NCI-H146 treated with DMSO at 0.1 percent for 48 hours (cell line): ENCODE data around the gene SUPT5H.
"Not testable (repeated sequence)": the region's sequence is repeated elsewhere in the genome, so short reads cannot be mapped to it uniquely, and the experiment has no call there.

Experiments
- DNase-seq: peaks from one replicate; lab custom pipeline; 2025; ENCODE audit not compliant: unreplicated experiment; lab: John Stamatoyannopoulos, UW

SUPT5H gene

GRCh38 chr19:39465956-39466747 lies 20.8 kb downstream of the SUPT5H start:
- DNase-seq, result no peak

- DNase-seq, result no peak
Observed at GRCh38 chr19:39467941-39468340, 22.6 kb downstream of the SUPT5H start.

GRCh38 chr19:39469036-39469435 lies 23.7 kb downstream of the SUPT5H start:
- DNase-seq, result no peak

GRCh38 chr19:39469567-39469966 lies 24.2 kb downstream of the SUPT5H start:
- no peak for DNase-seq

- no peak for DNase-seq
Observed at GRCh38 chr19:39470724-39471339, 25.4 kb downstream of the SUPT5H start.

GRCh38 chr19:39471756-39472536 lies 26.6 kb downstream of the SUPT5H start:
- DNase-seq, result no peak

- DNase-seq, result no peak
Observed at GRCh38 chr19:39472746-39473442, 27.5 kb downstream of the SUPT5H start.

GRCh38 chr19:39473443-39473960 lies 28.1 kb downstream of the SUPT5H start:
- no peak for DNase-seq

GRCh38 chr19:39474139-39474620 lies 28.8 kb downstream of the SUPT5H start:
- peak; percentile 34 for DNase-seq

GRCh38 chr19:39475748-39476147 lies 30.4 kb downstream of the SUPT5H start:
- no peak for DNase-seq

GRCh38 chr19:39479319-39479801 lies 34.0 kb downstream of the SUPT5H start:
- not testable (repeated sequence) for DNase-seq

GRCh38 chr19:39479916-39480315 lies 34.5 kb downstream of the SUPT5H start:
- no peak for DNase-seq

- DNase-seq, result peak; percentile 94
Observed at GRCh38 chr19:39480337-39481228, 35.2 kb downstream of the SUPT5H start, which contains the start of gene TIMM50. TIMM50 (plus strand) TSS chr19:39480838; CDS start chr19:39480854, 16 bp downstream.

GRCh38 chr19:39481229-39481545 lies 35.8 kb downstream of the SUPT5H start:
- no peak for DNase-seq

- DNase-seq, result no peak
Observed at GRCh38 chr19:39481676-39482075, 36.3 kb downstream of the SUPT5H start.

- DNase-seq, result no peak
Observed at GRCh38 chr19:39483141-39483540, 37.8 kb downstream of the SUPT5H start.

GRCh38 chr19:39489756-39490155 lies 44.4 kb downstream of the SUPT5H start:
- no peak for DNase-seq

- DNase-seq, result no peak
Observed at GRCh38 chr19:39492225-39492624, 46.8 kb downstream of the SUPT5H start.

- no peak for DNase-seq
Observed at GRCh38 chr19:39492788-39493187, 47.4 kb downstream of the SUPT5H start.

GRCh38 chr19:39494661-39495060 lies 49.3 kb downstream of the SUPT5H start:
- no peak for DNase-seq
